HG03175 (cell line): ENCODE results near the gene CRAMP1.
A peak's percentile ranks its signal among the peaks of the same experiment; 100 is the strongest.
"Not testable (repeated sequence)": the region's sequence is repeated elsewhere in the genome, so short reads cannot be mapped to it uniquely, and the experiment has no call there.

ENCODE experiments used
- ATAC-seq: cut with Tn5 transposase; IDR thresholded peaks from one replicate; pipeline ENCODE4 v1.9.1; 2021; ENCODE audit warnings: mild to moderate bottlenecking, moderate library complexity; ENCODE audit not compliant: unreplicated experiment

Gene CRAMP1

DNA sequence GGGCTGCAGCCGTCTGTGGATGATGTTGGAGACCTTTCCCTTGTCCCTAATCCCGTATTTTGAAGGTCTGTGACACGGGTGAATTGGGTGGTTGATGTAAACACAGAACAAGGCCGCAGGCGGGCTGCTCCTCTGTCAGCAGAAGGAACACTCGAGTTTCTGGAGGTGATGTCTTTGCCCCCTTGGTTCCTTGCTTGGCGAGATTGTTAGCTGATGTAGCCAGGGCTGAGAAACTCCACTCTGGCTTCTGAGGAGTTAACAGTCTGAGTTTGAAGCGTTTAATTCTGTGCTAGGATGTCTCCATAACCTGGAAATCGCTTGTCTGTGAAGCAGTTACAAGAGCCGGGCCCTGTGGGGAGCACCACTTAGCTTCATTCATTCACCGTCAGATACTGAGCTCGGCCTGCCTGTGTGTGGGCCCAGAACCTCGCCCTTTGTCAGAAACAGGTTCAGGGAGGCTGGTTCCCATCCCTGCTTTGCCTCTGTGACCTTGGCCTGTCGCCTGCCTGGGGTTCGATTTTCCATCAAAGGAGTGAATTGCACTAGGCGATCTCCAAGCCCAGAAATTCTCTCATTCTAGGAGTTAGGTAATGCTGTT is 95.1 kb downstream of the CRAMP1 start:
- ATAC-seq, result no peak

DNA sequence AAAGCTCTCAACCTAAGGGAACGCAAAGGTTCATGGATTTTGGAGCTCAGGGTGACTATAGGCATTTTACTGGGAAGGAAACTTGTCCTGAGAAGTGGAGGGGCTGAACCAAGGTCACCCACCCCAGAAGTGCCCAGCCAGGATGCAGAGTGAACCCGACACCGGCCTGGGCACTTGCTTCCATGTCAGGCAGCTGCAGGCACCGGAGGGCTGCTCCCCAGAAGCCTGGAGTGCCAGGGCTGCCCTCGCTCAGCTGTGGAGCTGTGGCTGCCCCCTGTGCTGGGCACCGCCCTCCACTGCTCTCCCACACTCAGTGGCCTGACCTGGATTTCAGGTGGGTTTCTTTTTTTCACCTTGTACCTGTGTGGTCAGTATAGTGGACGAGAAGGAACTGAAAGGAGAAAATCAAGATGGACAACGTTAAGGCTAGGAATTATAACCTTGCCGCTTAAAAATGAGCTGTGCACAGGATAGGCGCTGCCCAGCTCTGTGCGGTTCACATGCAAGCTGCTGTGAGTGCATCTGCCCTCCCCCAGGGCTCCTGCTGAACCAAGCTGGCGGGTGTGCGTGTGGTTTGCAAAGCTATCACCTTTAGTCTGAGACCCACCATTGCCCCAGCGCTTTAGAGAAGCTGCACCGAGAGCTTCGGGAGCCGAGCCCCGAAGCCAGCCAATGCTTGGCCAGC is 96.1 kb downstream of the CRAMP1 start:
- no peak for ATAC-seq

DNA sequence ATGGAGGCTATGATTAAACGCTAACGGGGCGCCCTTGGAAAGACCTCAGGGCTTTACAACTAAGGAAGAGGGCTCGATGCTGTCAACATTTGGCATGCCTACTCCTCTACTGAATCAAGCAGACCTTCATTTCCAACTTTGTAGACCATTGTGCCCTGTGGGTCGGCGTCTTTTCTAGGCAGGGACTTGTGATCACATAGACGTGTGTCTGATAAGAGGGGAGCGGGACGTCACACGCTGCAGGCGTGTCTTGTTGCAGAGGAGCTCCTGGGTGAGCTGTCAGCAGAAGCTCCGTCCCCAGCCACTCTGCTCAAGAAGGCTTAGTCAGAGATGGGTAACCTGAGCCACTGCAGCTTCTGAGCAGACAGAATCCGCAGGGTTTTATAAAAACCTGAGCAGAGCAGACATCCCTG is 96.6 kb downstream of the CRAMP1 start:
- ATAC-seq, result no peak

DNA sequence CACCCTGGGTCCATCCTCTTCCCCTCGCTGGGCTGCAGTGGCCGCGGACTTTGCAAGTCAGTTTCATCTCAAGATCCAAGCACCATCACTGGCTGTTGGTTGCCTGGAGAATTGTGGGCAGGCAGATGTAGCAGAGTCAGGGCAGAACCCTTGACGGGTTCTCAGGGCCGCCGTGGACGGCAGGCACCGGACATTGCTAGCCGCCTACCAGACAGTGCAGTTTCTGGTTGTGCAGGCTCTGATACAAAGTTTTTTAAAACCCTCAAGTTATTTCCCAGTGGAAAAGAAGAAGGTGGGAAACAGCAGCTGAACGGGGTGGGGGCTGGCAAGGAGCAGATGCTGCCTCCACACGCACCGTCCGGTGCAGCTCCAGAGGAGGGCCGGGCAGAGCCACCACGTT is 97.2 kb downstream of the CRAMP1 start:
- ATAC-seq, result no peak

DNA sequence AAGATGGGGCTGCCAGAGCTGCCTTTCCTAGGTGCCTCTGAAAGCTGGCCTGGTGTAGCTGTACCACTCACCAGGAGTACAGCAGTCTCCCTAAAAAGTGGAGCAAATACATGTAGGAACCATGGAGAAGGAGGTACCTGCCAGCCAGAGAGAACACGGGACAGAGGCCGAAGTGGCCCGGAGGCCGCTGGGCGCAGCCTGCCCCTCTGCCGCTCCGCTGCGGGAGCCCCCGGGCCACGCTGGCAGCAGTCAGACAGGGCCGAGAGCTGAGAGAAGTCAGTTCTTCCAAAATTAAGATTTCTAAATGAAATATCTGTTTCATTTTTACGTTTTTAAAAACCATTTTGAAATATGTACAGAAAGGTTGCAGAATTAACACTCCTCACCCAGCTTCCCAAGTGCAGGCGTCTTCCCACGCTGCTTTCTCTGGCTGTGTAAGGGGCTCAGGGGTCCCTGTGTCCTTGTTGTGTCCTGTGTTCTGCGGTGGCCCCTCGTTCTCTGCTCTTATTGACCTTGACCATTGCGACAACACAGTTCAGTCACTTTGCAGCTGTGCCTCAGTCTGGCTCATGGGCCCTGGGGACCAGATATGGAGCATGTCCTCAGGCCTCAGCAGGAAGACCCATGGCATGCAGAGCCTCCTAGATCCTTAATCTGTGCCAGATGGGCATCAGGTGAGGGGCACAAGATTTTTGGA is 98.8 kb downstream of the CRAMP1 start:
- ATAC-seq, result no peak

DNA sequence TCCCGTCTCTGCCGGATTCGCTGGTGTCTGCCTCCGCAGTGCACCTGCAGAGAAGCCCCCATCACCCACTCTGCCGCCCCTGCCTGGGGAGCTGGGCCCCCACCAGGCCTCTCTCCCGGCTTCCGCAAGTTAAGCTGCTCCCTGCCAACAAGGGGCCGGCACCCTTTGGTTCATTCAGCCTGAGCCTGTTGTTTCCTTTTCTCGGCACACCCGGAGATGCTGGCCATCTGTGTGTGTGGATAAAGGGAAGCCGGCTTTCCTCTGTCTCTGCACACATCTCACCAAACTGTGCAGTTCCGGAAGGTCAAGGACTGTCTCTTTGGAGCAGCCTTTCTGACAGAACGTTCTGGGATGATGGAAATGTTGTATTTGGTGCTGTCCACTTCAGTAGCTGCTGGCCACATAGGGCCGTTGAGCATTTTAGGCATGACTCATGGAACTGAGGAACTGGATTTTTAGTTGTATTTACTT is 100.7 kb downstream of the CRAMP1 start:
- ATAC-seq, result no peak

DNA sequence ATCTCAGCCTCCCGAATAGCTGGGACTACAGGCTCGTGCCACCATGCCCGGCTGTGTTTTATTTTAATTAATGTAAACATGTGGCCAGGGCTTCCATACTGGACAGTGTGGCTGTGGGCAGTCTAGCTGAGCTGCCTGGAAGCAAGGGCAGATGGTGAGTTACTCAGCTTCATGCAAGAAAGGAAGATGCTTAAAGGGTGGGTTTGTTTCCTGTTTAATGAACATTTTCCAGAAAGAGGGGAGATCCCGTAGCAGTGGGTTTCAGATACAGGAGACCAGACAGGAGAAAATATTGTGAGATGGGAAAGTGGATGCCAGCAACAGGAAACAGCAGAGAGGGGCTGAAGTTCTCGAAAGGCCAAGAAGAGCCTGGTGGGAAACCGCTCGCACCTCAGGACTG is 101.2 kb downstream of the CRAMP1 start:
- no peak for ATAC-seq

DNA sequence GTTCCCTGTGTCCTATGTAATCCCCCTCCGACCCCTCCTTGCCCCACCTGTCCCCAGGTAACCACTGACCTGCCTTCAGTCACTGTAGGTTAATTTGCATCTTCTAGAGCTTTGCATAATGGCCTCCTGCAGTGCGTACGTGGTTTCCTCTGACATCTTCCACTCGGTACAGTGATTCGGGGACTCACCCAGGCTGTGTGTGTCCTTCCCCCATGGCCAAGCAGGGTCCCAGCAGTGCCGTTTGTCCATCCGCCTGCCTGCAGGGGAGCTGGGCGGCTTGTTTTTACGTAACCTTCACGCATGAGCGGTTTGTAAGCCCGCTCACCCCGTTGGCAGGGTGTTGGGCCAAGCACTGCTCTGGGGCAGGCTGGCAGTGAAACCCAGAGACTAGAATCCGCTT is 101.8 kb downstream of the CRAMP1 start:
- ATAC-seq, result peak; percentile 49

DNA sequence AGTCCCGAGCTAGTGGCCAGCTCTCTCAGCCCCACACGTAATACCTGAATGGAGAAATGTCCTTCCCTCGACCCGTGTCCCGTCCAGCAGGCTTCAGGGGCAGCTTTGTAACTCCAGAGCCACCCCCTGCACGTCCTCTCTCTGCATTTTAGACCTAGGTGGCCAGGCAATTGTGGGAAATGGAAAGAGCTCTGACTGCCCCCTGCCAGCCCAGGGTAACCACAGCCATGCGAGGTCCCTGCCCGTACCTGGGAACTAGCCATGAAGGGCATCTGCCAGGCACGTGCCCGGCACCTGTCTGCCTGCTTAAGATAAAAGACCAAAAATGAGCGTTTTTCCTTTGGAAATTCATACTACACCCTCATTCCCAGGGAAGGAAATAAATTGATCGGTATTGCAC is 103.1 kb downstream of the CRAMP1 start:
- no peak for ATAC-seq

DNA sequence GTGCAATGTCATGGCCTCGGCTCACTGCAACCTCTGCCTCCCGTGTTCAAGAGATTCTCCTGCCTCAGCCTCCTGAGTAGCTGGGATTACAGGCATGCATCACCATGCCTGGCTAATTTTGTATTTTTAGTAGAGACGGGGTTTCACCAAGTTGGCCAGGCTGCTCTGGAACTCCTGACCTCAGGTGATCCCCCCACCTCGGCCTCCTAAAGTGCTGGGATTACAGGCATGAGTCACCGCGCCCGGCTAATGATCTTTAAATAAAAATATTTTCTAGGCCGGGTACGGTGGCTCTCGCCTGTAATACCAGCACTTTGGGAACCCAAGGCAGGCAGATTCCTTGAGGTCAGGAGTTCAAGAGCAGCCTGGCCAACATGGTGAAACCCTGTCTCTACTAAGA is 106.1 kb downstream of the CRAMP1 start:
- not testable (repeated sequence) for ATAC-seq

DNA sequence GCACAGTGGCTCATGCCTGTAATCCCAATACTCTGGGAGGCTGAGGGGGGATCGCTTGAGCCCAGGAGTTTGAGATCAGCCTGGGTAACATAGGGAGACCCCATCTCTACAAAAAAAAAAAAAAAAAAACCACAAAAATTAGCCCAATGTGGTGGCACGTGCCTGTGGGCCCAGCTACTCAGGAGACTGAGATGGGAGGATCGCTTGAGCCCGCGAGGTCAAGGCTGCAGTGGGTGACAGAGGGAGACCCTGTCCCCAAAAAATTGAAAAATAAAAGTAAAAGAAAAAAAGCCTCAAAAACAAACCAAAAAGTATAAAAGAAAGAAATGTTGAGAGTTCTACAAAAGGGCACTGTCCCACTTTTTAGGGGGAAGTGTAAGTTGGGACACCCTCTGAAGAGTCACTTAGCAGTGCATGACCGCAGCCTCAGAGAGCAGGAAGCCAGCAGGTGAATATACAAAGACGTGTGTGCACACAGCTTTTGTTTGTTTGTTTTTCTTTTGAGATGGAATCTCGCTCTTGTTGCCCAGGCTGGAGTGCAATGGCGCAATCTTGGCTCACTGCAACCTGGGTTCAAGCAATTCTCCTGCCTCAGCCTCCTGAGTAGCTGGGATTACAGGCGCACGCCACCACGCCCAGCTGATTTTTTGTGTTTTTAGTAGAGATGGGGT is 107.5 kb downstream of the CRAMP1 start:
- ATAC-seq, result not testable (repeated sequence)

DNA sequence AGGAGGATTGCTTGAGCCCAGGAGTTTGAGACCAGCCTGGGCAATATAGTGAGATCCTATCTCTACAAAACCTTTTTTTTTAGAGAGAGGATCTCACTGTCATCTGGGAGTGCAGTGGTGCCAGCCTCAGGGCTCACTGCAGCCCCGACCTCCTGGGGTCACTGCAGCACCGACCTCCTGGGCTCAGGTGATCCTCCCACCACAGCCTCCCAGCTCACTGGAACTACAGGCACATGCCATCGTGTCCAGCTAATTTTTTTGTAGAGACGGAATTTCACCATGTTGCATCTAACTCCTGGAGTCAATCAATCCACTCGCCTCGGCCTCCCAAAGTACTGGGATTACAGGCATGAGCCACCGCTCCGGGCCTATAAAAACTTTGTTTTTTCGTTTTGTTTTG is 109.2 kb downstream of the CRAMP1 start:
- no peak for ATAC-seq

DNA sequence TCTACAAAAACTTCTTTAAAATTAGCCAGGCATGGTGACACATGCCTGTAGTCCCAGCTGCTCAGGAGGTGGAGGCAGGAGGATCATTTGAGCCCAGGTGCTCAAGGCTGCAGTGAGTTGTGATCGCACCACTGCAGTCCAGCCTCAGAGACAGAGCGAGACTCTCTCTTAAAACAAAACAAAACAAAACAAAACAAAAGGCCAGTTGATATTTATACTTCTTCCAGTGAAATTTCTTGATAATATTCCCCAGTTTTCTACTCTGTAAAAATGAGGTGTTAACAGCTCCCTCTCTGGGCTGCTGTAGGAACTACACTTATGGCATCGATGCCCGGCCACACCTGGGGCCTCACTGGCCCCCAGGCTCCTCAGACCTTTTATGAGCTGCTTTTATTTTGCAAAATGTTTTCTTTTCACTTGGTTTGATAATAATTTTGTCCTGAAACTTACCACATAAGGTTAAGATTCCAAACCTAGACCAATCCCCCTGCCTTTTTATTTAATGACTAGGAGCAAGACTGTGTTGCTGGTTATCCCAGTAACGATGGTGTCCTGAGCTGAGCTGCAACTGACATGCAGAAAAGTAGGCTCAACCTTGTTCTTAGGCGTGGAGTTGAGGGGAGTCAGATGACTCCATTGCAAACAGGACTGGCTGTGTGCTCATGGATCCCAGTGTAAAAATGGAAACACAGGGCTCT is 111.4 kb downstream of the CRAMP1 start:
- ATAC-seq, result no peak

DNA sequence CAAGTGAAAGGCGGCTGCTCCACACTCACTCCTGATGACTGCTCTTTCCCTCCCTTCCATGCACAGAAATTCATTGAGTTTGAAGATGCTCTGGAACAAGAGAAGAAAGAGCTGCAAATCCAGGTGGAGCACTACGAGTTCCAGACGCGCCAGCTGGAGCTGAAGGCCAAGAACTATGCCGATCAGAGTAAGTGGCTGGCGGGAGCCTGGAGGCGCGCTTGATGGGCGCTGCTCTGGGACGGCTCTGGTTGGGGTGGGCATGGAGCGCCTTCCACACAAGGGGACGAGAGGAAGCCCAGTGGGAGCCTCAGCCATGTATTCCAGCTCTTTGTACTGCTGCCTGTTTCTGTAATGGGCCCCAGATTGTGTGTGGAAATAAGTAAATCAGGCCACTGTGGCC is 112.3 kb downstream of the CRAMP1 start:
- ATAC-seq, result no peak

DNA sequence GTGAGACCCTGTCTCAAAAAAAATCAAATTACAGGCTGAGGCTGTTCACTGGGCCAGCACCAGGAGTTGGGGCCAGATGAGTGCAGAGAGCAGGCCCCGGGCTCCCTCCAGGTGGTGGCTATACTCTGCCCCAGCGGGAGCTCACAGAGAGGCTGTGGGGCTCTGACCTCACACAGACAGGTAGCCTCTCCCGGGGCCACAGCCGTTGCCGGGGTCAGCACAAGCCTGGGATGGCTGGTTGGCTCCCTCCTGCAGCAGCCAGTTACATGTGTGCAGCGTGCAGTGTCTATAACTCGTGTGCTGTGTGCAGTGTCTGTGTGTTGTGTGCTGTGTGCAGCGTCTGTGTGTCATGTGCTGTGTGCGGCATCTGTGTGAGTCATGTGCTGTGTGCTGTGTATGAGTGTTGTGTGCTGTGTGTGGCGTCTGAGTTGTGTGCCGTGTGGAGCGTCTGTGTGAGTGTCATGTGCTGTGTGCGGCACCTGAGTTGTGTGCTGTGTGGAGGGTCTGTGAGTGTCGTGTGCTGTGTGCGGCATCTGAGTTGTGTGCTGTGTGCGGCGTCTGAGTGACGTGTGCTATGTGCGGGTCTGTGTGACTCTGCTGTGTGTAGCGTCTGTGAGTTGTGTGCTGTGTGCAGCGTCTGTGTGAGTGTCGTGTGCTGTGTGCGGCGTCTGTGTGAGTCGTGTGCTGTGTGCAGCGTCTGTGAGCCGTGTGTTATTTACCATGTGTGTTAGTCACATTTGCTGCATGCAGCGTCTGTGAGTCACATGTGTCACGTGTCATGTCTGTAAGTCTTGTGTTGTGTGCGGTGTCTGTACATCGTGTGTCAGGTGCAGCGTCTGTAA is 114.7 kb downstream of the CRAMP1 start:
- no peak for ATAC-seq
